ENCODE measurements around the gene PDCD1. TPM values are rescaled to one million over a fixed set of nuclear protein-coding genes. Genes with fewer than 3 reads are reported as not detected.

PDCD1 gene
- total and polyA plus RNA-seq, 2 of the 8 experiments (the other 6 are each of a cell fraction or from before 2014, with no cell fraction given), result 0.48 to 1.1 TPM

GRCh38 chr2:241835611-241836010, 23.1 kb downstream of the PDCD1 start (continued):
- TF ChIP-seq TCF12 (IDR thresholded peaks at IDR 0.05; ENCODE audit: low read depth, low read length), result no peak

All from H1 (cell line).